Activated B cell treated with CpG ODN at 0.5 μM for 24 hours (primary cell): ENCODE data around the gene FGD5. TPM values are rescaled to one million over a fixed set of nuclear protein-coding genes. Genes with fewer than 3 reads are reported as not detected.

Experiments used
- ATAC-seq: fragments of 200-7000 bp; cut with Tn5 transposase; one replicate; pipeline ENCODE4 v1.10.0; 2021; ENCODE audit warnings: low read depth, mild to moderate bottlenecking, moderate library complexity
- CTCF ChIA-PET: fragments of 350-600 bp; sonication (Branson Sonifier 250); formaldehyde crosslinking; loops from one replicate; lab custom pipeline; 2021; ENCODE audit warnings: antibody characterized with exemption; lab: Charles Lee
- POLR2A ChIA-PET: fragments of 350-600 bp; sonication (Branson Sonifier 250); formaldehyde crosslinking; loops from one replicate; lab custom pipeline; 2021; ENCODE audit warnings: antibody characterized with exemption; lab: Charles Lee
- DNase-seq: peaks from one replicate; pipeline ENCODE4 v3.0.0; 2022
- H3K27ac Mint-ChIP-seq: one replicate; pipeline ENCODE4 v1.8.0; 2020; ENCODE audit warnings: mixed read lengths
- H3K27me3 Mint-ChIP-seq: one replicate; pipeline ENCODE4 v1.8.0; 2021; ENCODE audit warnings: mixed read lengths
- H3K36me3 Mint-ChIP-seq: one replicate; pipeline ENCODE4 v1.8.0; 2021; ENCODE audit warnings: low read depth, mixed read lengths
- H3K4me1 Mint-ChIP-seq: one replicate; pipeline ENCODE4 v1.8.0; 2021; ENCODE audit warnings: mixed read lengths
- H3K4me3 Mint-ChIP-seq: one replicate; pipeline ENCODE4 v1.8.0; 2020; ENCODE audit warnings: mild to moderate bottlenecking, mixed read lengths
- H3K9me3 Mint-ChIP-seq: one replicate; pipeline ENCODE4 v1.8.0; 2020; ENCODE audit warnings: mixed read lengths
- CTCF ChIP-seq: fragments of 200-600 bp; IDR thresholded peaks from one replicate; pipeline ENCODE4 v1.8.0; 2022; ENCODE audit warnings: antibody characterized with exemption, mild to moderate bottlenecking
- intact Hi-C: fragments of 100-400 bp; cut with micrococcal nuclease; formaldehyde crosslinking; loops from one replicate; pipeline ENCODE4 v1.15.1; 2024
- total RNA-seq: library from RNA; stranded (reverse); gene quantifications from 2 replicates; pipeline ENCODE4 v1.2.3, GENCODE V29; 2022

The FGD5 gene
- total RNA-seq, 1 donor from 2014 or later = not detected

- ChIA-PET CTCF (no interaction called here), POLR2A (no interaction called here)
- Mint-ChIP-seq H3K4me1 (no peaks in the 10 kb centered on the region), H3K27ac (no peak overlapping the region), H3K9me3 (no peaks in the 10 kb centered on the region), H3K36me3 (no peaks in the 10 kb centered on the region), H3K27me3 (peaks cover 16% of the 10 kb centered on the region), H3K4me3 (no peak overlapping the region)
- no peak for TF ChIP-seq CTCF
- no peak for ATAC-seq
- no peak for DNase-seq
- intact Hi-C loops = no loop called here
These were observed 42.9 kb downstream of the FGD5 start for GRCh38 chr3:14861446-14862302.

GRCh38 chr3:14862303-14862660 is 43.5 kb downstream of the FGD5 start:
- H3K36me3 Mint-ChIP-seq = no peaks in the 10 kb centered on the region

GRCh38 chr3:14862661-14863230 is 44.0 kb downstream of the FGD5 start:
- ATAC-seq (no peak), DNase-seq (no peak)
- no peaks in the 10 kb centered on the region for H3K36me3 Mint-ChIP-seq
- H3K27ac Mint-ChIP-seq = no peak overlapping the region
- no peak overlapping the region for H3K4me3 Mint-ChIP-seq
- no peaks in the 10 kb centered on the region for H3K4me1 Mint-ChIP-seq
- H3K9me3 Mint-ChIP-seq = no peaks in the 10 kb centered on the region
- CTCF ChIA-PET = no interaction called here
- intact Hi-C loops = no loop called here
- POLR2A ChIA-PET = no interaction called here
- no peak for TF ChIP-seq CTCF
- peaks cover 12% of the 10 kb centered on the region for H3K27me3 Mint-ChIP-seq

More at GRCh38 chr3:14862303-14862660, 43.5 kb downstream of the FGD5 start:
- ATAC-seq = no peak
- Mint-ChIP-seq H3K4me1 (no peaks in the 10 kb centered on the region), H3K9me3 (no peaks in the 10 kb centered on the region), H3K4me3 (no peak overlapping the region), H3K27ac (no peak overlapping the region), H3K27me3 (peaks cover 16% of the 10 kb centered on the region)
- CTCF ChIA-PET = no interaction called here
- POLR2A ChIA-PET = no interaction called here
- DNase-seq = no peak
- TF ChIP-seq CTCF = no peak
- intact Hi-C loops = no loop called here

- ChIA-PET CTCF (no interaction called here), POLR2A (no interaction called here)
- Mint-ChIP-seq H3K9me3 (no peaks in the 10 kb centered on the region), H3K36me3 (no peaks in the 10 kb centered on the region), H3K27ac (no peak overlapping the region), H3K4me1 (no peaks in the 10 kb centered on the region), H3K4me3 (no peak overlapping the region), H3K27me3 (peaks cover 11% of the 10 kb centered on the region)
- no peak for TF ChIP-seq CTCF
- intact Hi-C loops = no loop called here
- no peak for DNase-seq
- no peak for ATAC-seq
These were observed 44.8 kb downstream of the FGD5 start for GRCh38 chr3:14863333-14864100.

- no peak for ATAC-seq
- TF ChIP-seq CTCF = no peak
- Mint-ChIP-seq H3K4me1 (no peaks in the 10 kb centered on the region), H3K36me3 (no peaks in the 10 kb centered on the region), H3K27ac (no peak overlapping the region), H3K27me3 (peaks cover 11% of the 10 kb centered on the region), H3K9me3 (no peaks in the 10 kb centered on the region), H3K4me3 (no peak overlapping the region)
- CTCF ChIA-PET = no interaction called here
- DNase-seq = no peak
- intact Hi-C loops = no loop called here
- POLR2A ChIA-PET = no interaction called here
These were observed 45.4 kb downstream of the FGD5 start for GRCh38 chr3:14864131-14864530.
